Gastroesophageal sphincter (tissue), 3 donors: ENCODE results near the gene ANKRD50.

ENCODE experiments used
- EP300 ChIP-seq: sonication (generic); formaldehyde crosslinking; IDR thresholded peaks from one replicate; pipeline ENCODE4 v1.6.1; 2017; ENCODE audit warnings: antibody characterized with exemption, mild to moderate bottlenecking
- TF ChIP-seq, protein P1 (sequence below), 4 experiments: fragments of 200-600 bp in 2 of 4; fragments of 450-650 bp in 2 of 4; sonication (generic) in 1 of 4; IDR thresholded peaks; one replicate each; pipeline ENCODE4 v1.5.1; 2017 to 2019; ENCODE audit warnings: antibody characterized with exemption in 4 of 4, mild to moderate bottlenecking in 2 of 4, moderate library complexity in 2 of 4

DNA sequence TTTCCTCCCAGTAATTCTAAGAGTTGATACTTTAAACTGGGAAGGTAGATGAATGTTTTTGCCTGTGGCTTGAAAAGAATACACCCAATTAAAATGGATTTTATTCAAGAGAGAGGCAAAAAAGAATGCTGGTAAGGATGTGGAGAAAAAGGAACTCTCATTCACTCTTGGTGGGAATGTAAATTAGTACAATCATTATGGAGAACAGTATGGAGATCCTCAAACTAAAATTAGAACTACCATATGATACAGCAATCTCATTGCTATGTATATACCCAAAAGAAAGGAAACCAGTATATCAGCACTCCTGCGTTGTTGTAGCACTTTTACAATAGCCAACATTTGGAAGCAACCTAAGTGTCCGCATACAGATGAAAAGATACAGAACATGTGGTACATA, 75.2 kb downstream of the ANKRD50 start:
- no peak for TF ChIP-seq EP300
- TF ChIP-seq, protein P1, sequence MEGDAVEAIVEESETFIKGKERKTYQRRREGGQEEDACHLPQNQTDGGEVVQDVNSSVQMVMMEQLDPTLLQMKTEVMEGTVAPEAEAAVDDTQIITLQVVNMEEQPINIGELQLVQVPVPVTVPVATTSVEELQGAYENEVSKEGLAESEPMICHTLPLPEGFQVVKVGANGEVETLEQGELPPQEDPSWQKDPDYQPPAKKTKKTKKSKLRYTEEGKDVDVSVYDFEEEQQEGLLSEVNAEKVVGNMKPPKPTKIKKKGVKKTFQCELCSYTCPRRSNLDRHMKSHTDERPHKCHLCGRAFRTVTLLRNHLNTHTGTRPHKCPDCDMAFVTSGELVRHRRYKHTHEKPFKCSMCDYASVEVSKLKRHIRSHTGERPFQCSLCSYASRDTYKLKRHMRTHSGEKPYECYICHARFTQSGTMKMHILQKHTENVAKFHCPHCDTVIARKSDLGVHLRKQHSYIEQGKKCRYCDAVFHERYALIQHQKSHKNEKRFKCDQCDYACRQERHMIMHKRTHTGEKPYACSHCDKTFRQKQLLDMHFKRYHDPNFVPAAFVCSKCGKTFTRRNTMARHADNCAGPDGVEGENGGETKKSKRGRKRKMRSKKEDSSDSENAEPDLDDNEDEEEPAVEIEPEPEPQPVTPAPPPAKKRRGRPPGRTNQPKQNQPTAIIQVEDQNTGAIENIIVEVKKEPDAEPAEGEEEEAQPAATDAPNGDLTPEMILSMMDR (IDR thresholded peaks at IDR 0.05) = no peak
